Activated CD8-positive, alpha-beta memory T cell treated with anti-CD3 and anti-CD28 coated beads for 4 hours (primary cell): ENCODE measurements around the gene TMEM150A.
"Not testable (repeated sequence)": the region's sequence is repeated elsewhere in the genome, so short reads cannot be mapped to it uniquely, and the experiment has no call there.

Source experiments
- DNase-seq, 2 donors: peaks; one replicate each; pipeline ENCODE4 v3.0.0-alpha.2; 2020; ENCODE audit warnings: low read depth in 2 of 2

TMEM150A gene

GRCh38 chr2:85611705-85612587, 9.4 kb upstream of the TMEM150A start, which contains the start of gene C2orf68:
Gene C2orf68, minus strand, starts transcription at chr2:85612066. Its CDS starts 82 bp downstream, at chr2:85611984.
- peak; percentile 69 for DNase-seq

DNA sequence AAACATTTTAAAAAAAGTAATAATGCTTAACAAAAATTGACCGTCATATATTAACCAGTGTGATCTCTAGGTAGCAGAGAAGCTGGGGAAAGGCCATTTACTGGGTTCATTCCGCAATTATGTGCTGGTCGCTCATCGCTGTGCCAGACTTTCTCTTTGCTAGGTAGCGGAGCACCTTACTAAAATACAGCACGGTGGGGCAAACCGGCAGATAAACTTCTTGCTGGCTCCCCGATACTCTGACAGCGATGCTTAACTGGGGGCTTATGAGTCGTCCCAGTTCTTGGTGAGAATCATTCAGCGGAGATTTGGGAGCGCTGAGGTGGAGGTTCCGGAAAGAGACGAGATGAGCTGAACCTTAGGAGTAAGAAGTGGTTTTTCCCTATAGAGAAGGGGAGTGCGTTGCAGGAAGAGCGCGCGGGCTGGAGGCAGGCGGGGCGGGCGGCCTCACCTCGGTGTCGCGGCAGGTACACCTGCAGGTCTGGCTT, 8.8 kb upstream of the TMEM150A start:
- no peak for DNase-seq

DNA sequence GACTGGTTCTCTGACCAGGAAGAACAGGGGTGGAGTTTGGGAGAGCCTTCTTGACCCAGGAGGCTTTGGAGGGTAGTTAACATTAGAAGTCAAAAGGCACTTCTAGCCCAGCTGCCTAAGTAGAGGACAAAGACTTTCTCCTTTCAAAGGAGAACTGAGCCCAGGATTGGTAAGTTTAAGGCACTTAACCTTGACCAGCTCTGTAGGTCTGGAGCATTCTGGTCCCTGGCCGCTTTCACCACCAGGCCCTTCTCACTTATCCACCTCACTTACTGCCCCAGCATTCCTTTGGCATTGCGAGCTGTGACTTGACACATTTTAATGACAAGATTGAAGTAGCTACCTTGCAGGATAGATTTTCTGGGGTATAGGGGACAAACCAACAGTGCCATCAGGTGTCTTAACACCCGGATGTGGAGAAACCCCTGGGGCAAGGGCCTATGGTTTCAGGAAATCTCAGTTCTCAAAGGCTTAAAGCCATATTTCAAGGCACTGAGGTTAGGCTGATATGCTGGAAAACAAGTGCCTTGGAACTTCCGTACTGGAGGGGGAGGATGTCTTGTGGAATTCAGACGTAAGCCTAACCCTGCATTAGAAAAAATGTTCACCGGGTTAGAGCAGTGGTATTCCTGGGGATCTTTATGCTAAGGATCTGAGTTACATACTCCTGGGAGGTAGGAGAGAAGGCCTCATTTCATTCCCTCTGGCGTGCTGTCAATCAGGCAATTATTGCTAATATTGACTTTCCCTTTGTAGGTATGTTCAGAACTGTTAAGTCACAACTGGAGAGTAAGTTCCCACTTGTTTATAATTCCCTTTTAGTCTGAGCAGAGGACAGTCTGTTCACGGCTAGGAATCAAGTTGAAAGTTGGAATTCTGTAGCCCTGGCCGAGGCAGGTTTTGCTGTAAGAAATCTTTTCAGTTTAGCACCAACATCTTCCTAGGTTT, 5.0 kb upstream of the TMEM150A start:
- no peak for DNase-seq

DNA sequence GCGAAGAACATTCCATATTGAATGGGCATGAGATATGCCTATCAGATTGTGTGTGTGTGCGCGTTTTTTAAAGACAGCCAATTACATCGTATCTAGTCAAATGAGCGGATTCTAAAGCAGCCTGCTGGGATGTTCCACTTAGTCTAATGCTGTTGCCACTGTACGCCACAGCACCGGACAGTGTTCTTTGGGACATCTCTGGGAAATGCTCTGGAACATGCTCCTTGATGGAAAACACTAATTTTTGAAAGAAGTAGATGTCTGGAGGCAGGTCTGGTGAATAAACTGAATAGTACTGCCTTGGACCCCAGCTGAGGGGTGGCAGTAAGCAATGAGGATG, 3.6 kb upstream of the TMEM150A start:
- DNase-seq, result no peak

DNA sequence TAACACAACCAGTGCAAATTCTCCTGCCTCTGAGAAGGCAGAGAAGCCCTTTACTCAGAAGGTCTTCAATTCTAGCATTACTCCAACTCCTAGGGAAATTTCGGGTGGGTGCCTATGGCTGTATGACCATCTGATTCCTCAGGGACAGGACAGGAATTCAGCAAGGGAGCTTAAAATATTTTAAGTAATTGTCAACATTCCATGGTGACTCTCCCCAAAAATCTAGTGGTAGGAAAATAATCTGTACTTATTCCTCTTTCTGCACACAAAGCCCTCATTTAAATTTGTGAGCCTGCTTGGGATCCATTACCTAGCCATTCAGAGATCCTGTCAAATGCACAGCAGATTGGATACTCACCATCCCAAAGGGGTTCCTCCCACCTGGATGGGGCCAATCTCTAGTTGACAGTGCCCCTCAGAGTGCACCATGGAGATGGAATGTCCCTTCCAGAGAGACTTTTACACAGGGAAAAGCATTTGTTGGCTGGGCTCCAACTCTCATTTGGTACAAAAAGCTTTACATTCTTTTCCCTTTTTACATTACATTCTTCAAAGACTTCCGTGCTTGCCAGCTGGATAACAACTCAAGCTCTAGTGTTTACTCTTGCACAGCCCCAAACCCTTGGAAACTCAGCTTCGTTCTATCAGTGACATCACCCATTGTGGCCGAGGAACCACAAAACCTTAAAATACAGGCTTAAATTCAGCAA, 3.1 kb upstream of the TMEM150A start:
- no peak for DNase-seq

DNA sequence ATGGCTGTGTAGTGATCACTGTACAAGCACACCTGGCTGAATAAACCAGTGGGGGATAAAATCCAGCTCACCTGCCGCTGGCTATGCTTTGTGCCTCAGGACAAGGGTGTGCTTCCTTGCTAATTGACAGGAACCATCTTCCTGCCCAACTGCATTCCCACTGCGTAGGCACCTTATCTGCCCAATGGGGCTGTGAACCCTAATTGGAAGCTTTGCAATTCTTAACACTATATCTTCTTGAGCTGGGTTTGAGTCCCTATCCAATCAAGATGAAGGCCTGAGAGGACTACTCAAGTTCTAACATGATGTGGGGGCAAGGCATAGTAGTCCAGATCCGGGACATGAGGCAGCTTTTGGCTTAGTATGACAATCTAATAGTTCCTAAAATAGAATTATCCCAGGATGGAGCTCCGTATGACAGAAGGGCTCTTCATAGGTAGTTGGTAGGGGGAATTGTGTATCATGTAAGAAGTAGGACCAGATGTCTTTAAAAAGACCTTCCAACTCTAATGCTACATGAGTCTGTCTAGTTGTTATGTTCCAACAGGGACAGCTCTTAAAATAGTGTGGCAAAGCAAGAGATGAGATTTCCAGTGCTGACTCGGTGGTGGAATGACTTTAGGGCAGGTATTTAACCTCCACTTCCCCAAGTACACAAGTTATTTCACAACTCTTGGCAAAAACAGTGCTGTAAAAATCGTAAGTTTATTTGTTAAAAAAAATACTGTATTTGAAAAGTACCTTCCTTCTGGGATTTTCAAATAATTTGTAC, 2.3 kb upstream of the TMEM150A start:
- DNase-seq, result no peak

DNA sequence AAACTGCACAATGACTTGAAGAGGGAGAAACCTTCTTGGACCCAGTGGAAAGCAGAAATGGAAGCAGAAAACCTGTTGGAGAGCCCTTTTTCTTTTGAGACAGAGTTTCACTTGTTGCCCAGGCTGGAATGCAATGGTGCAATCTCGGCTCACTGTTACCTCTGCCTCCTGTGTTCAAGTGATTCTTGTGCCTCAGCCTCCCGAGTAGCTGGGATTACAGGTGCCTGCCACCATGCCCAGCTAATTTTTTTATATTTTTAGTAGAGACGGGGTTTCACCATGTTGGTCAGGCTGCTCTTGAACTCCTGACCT, 1.6 kb upstream of the TMEM150A start:
- not testable (repeated sequence) for DNase-seq

- DNase-seq, result no peak
These were observed 575 bp downstream of the TMEM150A start for GRCh38 chr2:85601771-85602475.

GRCh38 chr2:85600951-85601770, 1.3 kb downstream of the TMEM150A start:
- DNase-seq, result no peak

DNA sequence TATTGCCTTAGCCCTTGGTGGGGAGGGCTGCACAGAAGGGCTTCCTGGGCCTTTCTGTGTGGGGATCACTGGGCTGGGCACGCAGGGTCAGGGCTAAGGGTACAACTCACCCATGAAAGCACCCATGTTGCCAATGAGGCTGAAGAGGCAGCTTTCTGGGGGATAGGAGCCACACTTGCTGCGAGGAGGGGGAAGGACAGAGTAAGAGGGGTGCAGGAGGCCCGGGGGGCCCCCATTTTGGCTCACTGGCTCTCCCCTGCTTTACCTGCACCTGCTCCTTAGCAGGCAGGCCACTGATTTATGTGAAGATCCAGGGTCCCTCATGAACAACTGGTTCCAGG, 2.3 kb downstream of the TMEM150A start:
- DNase-seq, result no peak

- no peak for DNase-seq
These were observed 2.8 kb downstream of the TMEM150A start for GRCh38 chr2:85599468-85600234.

DNA sequence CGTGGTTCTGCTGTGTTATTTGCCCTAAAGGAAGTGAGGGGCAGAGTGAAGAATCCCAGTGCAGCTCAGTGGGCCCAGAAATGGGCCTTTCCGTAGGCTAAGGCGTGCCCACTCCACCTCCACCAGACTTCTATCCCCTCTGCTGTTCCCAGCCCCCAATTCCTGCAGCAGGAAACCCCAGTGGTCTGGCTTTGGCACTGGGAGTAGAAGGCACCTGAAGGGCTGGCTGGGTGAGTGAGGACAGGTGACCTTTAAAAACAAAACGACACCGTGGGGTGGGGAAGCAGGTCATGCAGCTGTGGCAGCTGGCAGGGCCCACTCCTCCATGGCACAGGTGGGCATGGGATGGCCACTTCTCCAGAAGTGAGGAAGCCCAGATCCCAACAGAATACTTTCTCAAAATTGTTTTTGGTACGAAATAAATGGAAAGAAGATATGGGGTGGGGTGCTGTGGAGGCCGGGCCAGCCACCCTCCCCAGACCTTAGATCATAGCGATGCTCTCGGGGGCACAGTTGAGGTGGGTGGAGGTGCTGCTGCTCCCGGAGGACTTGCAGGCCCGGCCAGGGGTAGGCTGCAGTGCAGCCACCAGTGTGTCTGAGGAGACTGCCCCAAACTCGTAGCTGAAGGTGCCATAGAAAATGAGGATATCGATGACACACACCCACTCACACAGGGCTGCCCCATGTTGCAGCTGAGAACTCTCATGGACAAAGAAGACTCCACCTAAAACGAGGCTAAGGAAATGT, 3.7 kb downstream of the TMEM150A start:
- DNase-seq, result no peak

DNA sequence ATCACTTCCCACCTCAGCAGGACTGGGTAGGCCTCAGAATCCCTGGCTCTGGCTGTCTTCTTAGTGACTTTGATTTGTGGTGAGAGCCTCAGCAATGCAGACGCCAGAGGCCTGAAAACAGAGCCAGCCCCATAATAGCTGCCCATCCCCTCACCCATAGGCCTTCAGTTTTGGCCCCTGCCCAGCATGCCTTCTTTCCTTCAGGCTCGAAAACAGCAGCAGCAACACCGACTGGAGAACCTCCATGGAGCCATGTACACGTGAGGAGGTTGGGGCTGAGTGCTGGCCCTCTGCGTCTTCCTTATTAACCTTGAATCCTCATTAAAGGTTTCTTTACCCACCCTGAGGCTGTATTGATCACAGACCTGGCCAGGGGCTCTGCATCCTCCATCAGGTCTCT, 5.3 kb downstream of the TMEM150A start:
- DNase-seq, result no peak

DNA sequence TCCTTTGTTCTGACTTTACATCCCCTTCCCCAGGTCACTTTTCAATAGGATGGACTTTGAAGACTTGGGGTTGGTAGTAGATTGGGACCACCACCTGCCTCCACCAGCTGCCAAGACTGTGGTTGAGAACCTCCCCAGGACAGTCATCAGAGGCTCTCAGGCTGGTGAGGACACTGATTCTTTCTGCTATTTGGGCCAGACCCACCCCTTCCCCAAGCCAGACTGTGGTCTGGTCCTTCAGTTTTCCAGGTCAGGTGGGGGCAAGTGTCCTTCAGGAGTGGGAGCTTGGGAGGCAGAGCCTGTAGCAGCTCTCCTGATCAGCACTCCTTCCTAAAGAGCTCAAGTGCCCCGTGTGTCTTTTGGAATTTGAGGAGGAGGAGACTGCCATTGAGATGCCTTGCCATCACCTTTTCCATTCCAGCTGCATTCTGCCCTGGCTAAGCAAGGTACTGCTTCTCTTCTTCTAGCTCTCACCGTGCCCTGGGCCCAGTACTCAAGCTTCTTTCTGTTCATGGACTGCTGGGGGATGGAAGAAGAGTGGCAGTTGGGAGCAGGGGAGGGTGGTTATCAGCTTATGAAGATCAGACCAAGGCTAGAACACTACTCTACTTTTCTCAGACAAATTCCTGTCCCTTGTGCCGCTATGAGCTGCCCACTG, 5.9 kb downstream of the TMEM150A start:
- DNase-seq, result no peak

GRCh38 chr2:85596026-85596333, 6.5 kb downstream of the TMEM150A start:
- no peak for DNase-seq

- peak; percentile 74 to 83 for DNase-seq
These were observed 7.0 kb downstream of the TMEM150A start, which contains the start of gene RNF181 for GRCh38 chr2:85595301-85596025. Gene RNF181, plus strand, starts transcription at chr2:85595745. Its CDS starts 19 bp downstream, at chr2:85595764.

DNA sequence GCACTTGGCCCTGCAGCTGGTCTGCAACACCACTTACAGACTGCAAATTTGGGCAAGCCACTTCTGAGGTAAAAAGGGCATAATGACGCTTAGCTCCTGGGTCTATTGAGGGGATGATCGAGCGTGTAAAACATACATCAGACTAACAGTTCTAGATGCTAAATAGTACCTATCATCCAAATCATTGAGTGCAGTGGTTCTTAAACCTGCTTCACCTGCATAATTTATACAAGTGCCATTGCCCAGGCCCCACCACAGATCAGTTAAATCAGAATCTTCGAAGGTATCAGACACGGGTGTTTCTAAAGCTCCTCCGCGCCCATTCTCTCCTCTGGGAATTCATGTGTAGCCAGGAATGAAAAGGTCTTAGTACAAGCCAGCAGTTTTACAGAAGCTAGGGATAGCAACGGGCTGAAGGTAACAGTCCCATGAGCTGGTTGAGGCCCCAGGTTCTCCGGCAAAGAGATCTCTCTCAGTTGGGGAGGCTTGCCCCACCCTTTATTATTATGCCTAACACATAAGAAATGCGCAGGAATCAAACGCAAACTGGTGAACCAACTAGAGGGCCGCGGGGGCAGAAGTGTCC, 7.7 kb downstream of the TMEM150A start:
- DNase-seq, result no peak
